ENCODE measurements around the gene CENPP.

- TF ChIP-seq CTCF (conservative IDR thresholded peaks at IDR 0.05 in 1 of 2, IDR thresholded peaks at IDR 0.05 in 1 of 2; ENCODE audit: extremely low read depth in 1 of 2, insufficient read depth in 1 of 2, low read depth in 1 of 2, low read length in 2 of 2): no peak
- no peak for TF ChIP-seq EZH2 (IDR thresholded peaks at IDR 0.05; ENCODE audit: borderline replicate concordance, low read length)
Observed at GRCh38 chr9:92658176-92658575, 332.4 kb downstream of the CENPP start.
